Astrocyte (in vitro differentiated cells and primary cell): ENCODE data around the gene H6PD. TPM values are rescaled to one million over a fixed set of nuclear protein-coding genes. Genes with fewer than 3 reads are reported as not detected.

ENCODE experiments used
- DNase-seq: peaks from one replicate; pipeline ENCODE4 v3.0.0-alpha.2; 2010; ENCODE audit warnings: low read depth
- FAIRE-seq: peaks from 2 replicates; lab custom pipeline; 2011; peaks lifted over from hg19 to GRCh38; lab: Jason Lieb, UNC
- H2AFZ ChIP-seq: 2 replicates; pipeline ENCODE4 v1.6.0; 2012; ENCODE audit warnings: low read depth, low read length, inconsistent platforms
- H3K27ac ChIP-seq: 2 replicates; pipeline ENCODE4 v1.5.1; 2011; ENCODE audit warnings: low read depth, low read length, inconsistent platforms
- H3K27me3 ChIP-seq: 2 replicates; pipeline ENCODE4 v1.6.0; 2011; ENCODE audit warnings: low read length, inconsistent platforms; ENCODE audit not compliant: insufficient read depth
- H3K36me3 ChIP-seq: 2 replicates; pipeline ENCODE4 v1.5.1; 2011; ENCODE audit warnings: low read length, inconsistent platforms; ENCODE audit not compliant: insufficient read depth
- H3K4me1 ChIP-seq: 2 replicates; pipeline ENCODE4 v1.5.1; 2011; ENCODE audit warnings: low read length, inconsistent platforms; ENCODE audit not compliant: insufficient read depth
- H3K4me2 ChIP-seq: 2 replicates; pipeline ENCODE4 v1.6.0; 2012; ENCODE audit warnings: low read length, inconsistent platforms
- H3K4me3 ChIP-seq: 2 replicates; pipeline ENCODE4 v1.5.1; 2011; ENCODE audit warnings: low read depth, mild to moderate bottlenecking, low read length, inconsistent platforms; ENCODE audit not compliant: insufficient read depth
- H3K79me2 ChIP-seq: 2 replicates; pipeline ENCODE4 v1.6.0; 2012; ENCODE audit warnings: mild to moderate bottlenecking, low read length, inconsistent platforms; ENCODE audit not compliant: insufficient read depth
- H3K9ac ChIP-seq: 2 replicates; pipeline ENCODE4 v1.6.0; 2012; ENCODE audit warnings: mild to moderate bottlenecking, low read length, inconsistent platforms
- H3K9me3 ChIP-seq: 2 replicates; pipeline ENCODE4 v1.5.1; 2012; ENCODE audit warnings: low read depth, mild to moderate bottlenecking, low read length, inconsistent platforms; ENCODE audit not compliant: insufficient read depth
- H4K20me1 ChIP-seq: 2 replicates; pipeline ENCODE4 v1.6.0; 2012; ENCODE audit warnings: low read length, inconsistent platforms; ENCODE audit not compliant: insufficient read depth
- H3K27ac Mint-ChIP-seq: one replicate; pipeline ENCODE4 v1.8.0; 2021; ENCODE audit warnings: mild to moderate bottlenecking, mixed read lengths; ENCODE audit not compliant: unreplicated experiment
- H3K27me3 Mint-ChIP-seq: one replicate; pipeline ENCODE4 v1.8.0; 2021; ENCODE audit warnings: low read depth, mixed read lengths; ENCODE audit not compliant: unreplicated experiment
- H3K36me3 Mint-ChIP-seq: one replicate; pipeline ENCODE4 v1.8.0; 2021; ENCODE audit warnings: low read depth, mixed read lengths; ENCODE audit not compliant: unreplicated experiment
- H3K4me1 Mint-ChIP-seq: one replicate; pipeline ENCODE4 v1.8.0; 2021; ENCODE audit warnings: low read depth, mixed read lengths; ENCODE audit not compliant: unreplicated experiment
- H3K4me3 Mint-ChIP-seq: one replicate; pipeline ENCODE4 v1.8.0; 2021; ENCODE audit warnings: mild to moderate bottlenecking, moderate library complexity, mixed read lengths; ENCODE audit not compliant: unreplicated experiment
- H3K9me3 Mint-ChIP-seq: one replicate; pipeline ENCODE4 v1.8.0; 2021; ENCODE audit warnings: mild to moderate bottlenecking, mixed read lengths; ENCODE audit not compliant: unreplicated experiment
- EZH2 ChIP-seq: IDR thresholded peaks from 2 replicates; pipeline ENCODE4 v1.6.1; 2012; ENCODE audit warnings: mild to moderate bottlenecking, low read length, inconsistent platforms; ENCODE audit not compliant: insufficient read depth
- total RNA-seq: library from RNA; stranded (reverse); gene quantifications from 2 replicates; pipeline ENCODE4 v1.2.1, GENCODE V29; 2021
- TF ChIP-seq, protein P1 (sequence below): IDR thresholded peaks from 2 replicates; pipeline ENCODE4 v1.5.1; 2011; ENCODE audit warnings: low read depth, mild to moderate bottlenecking, inconsistent platforms, low read length, moderate library complexity; ENCODE audit not compliant: insufficient read depth

H6PD gene
- total RNA-seq, 1 donor from 2014 or later: 13.9 TPM

DNA sequence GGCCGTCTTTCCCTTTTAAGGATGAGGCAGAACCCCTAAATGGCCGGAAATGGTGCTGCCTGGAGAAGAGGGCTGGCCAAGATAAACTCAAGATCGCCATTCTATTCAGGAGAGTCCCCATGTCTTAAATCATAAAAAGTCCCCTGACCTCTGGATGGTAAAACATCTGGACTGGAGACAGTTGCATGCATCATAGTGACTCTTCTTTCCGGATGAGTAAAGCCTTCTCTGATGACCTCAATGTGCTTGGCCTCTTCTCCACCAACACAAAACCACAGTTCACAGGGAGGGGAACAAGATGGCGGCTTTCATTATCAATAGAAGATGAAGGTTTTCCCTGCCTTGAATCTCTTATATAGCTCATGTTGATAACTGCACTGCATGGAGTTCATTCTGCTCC lies 27.5 kb upstream of the H6PD start:
- Histone ChIP-seq H3K4me2 (peak overlapping the region; percentile 60), H3K4me3 (no peak overlapping the region), H3K27me3 (no peaks in the 10 kb centered on the region), H3K9ac (peak overlapping the region; percentile 63), H3K27ac (peak overlapping the region; percentile 88), H3K36me3 (no peaks in the 10 kb centered on the region), H4K20me1 (no peaks in the 10 kb centered on the region), H3K79me2 (peaks cover 10% of the 10 kb centered on the region), H3K4me1 (peaks cover 39% of the 10 kb centered on the region), H3K9me3 (no peaks in the 10 kb centered on the region), H2AFZ (no peak overlapping the region)
- H3K4me3 Mint-ChIP-seq: no peak overlapping the region
- TF ChIP-seq, protein P1, sequence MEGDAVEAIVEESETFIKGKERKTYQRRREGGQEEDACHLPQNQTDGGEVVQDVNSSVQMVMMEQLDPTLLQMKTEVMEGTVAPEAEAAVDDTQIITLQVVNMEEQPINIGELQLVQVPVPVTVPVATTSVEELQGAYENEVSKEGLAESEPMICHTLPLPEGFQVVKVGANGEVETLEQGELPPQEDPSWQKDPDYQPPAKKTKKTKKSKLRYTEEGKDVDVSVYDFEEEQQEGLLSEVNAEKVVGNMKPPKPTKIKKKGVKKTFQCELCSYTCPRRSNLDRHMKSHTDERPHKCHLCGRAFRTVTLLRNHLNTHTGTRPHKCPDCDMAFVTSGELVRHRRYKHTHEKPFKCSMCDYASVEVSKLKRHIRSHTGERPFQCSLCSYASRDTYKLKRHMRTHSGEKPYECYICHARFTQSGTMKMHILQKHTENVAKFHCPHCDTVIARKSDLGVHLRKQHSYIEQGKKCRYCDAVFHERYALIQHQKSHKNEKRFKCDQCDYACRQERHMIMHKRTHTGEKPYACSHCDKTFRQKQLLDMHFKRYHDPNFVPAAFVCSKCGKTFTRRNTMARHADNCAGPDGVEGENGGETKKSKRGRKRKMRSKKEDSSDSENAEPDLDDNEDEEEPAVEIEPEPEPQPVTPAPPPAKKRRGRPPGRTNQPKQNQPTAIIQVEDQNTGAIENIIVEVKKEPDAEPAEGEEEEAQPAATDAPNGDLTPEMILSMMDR: no peak
- no peak for TF ChIP-seq EZH2
- no peaks in the 10 kb centered on the region for H3K36me3 Mint-ChIP-seq
- peaks cover 33% of the 10 kb centered on the region for H3K27me3 Mint-ChIP-seq
- FAIRE-seq (peak; percentile 41), DNase-seq (peak; percentile 49)
- H3K27ac Mint-ChIP-seq: no peak overlapping the region
- H3K4me1 Mint-ChIP-seq: peaks cover 20% of the 10 kb centered on the region
- no peaks in the 10 kb centered on the region for H3K9me3 Mint-ChIP-seq

GRCh38 chr1:9207715-9208114 lies 26.9 kb upstream of the H6PD start:
- no peaks in the 10 kb centered on the region for H3K36me3 Mint-ChIP-seq
- Histone ChIP-seq H3K4me3 (peak overlapping the region; percentile 24), H3K27me3 (no peaks in the 10 kb centered on the region), H2AFZ (no peak overlapping the region), H3K4me2 (peak overlapping the region; percentile 60), H4K20me1 (no peaks in the 10 kb centered on the region), H3K27ac (peak overlapping the region; percentile 88), H3K9ac (peak overlapping the region; percentile 63), H3K36me3 (no peaks in the 10 kb centered on the region), H3K9me3 (no peaks in the 10 kb centered on the region), H3K4me1 (peaks cover 39% of the 10 kb centered on the region), H3K79me2 (peaks cover 4% of the 10 kb centered on the region)
- no peaks in the 10 kb centered on the region for H3K9me3 Mint-ChIP-seq
- no peak overlapping the region for H3K27ac Mint-ChIP-seq
- no peak for FAIRE-seq
- DNase-seq: no peak
- TF ChIP-seq, protein P1: no peak
- no peak for TF ChIP-seq EZH2
- peaks cover 27% of the 10 kb centered on the region for H3K27me3 Mint-ChIP-seq
- peaks cover 17% of the 10 kb centered on the region for H3K4me1 Mint-ChIP-seq
- H3K4me3 Mint-ChIP-seq: no peak overlapping the region

DNA sequence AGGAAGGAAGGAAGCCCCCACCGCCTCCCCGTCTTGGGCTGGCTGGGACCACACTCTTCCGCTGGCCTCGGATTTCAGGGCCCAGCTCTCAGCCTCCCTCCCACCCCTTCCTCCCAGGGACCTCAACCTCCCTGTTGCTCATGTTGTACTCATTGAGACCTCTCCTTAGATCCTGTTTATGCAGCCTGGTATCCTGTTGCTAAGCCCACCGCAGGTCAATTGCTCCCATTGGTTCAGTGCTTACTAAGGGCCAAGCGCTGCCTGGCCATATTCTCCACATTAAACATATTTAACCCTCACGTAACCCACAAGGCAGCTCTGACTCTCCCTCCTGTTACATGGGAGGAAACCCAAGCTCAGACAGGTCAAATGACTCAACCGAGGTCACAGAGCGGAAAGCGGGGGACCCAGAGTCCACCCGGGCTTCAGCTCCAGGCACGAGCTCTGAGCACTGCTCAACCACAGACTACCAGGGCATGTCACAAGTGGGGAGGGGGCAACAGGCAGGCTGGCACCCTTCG lies 23.2 kb upstream of the H6PD start:
- Histone ChIP-seq H3K4me1 (peaks cover 26% of the 10 kb centered on the region), H3K9ac (peak overlapping the region; percentile 69), H3K27ac (peak overlapping the region; percentile 88), H3K9me3 (no peaks in the 10 kb centered on the region), H3K27me3 (no peaks in the 10 kb centered on the region), H3K79me2 (no peaks in the 10 kb centered on the region), H4K20me1 (no peaks in the 10 kb centered on the region), H2AFZ (no peak overlapping the region), H3K4me3 (no peak overlapping the region), H3K4me2 (peak overlapping the region; percentile 32), H3K36me3 (no peaks in the 10 kb centered on the region)
- Mint-ChIP-seq H3K27me3 (peaks cover 15% of the 10 kb centered on the region), H3K36me3 (no peaks in the 10 kb centered on the region), H3K9me3 (peaks cover 2% of the 10 kb centered on the region), H3K4me1 (peaks cover 15% of the 10 kb centered on the region), H3K4me3 (no peak overlapping the region), H3K27ac (peak overlapping the region; percentile 67)
- no peak for TF ChIP-seq EZH2
- TF ChIP-seq, protein P1: no peak
- FAIRE-seq: peak; percentile 60
- DNase-seq: peak; percentile 88
